Measurements from ENCODE around the gene MAGI2.

The MAGI2 gene

GRCh38 chr7:78642751-78643150 lies 810.7 kb downstream of the MAGI2 start:
- Histone ChIP-seq H3F3A (ENCODE audit: control insufficient read depth, insufficient read depth) (no peaks in the 10 kb centered on the region), H3K9me2 (replicated peaks; ENCODE audit: control insufficient read depth, low read length) (no peaks in the 10 kb centered on the region), H3K79me2 (ENCODE audit: control insufficient read depth, low read length) (no peaks in the 10 kb centered on the region), H3K4me3 (ENCODE audit: low read length) (no peak overlapping the region), H3K4me1 (ENCODE audit: control insufficient read depth, low read length) (no peaks in the 10 kb centered on the region), H3K27ac (ENCODE audit: low read depth, low read length) (no peak overlapping the region), H3K27me3 (ENCODE audit: control insufficient read depth, low read length) (no peaks in the 10 kb centered on the region), H3K36me3 (ENCODE audit: control insufficient read depth, low read length) (no peaks in the 10 kb centered on the region), H4K20me1 (ENCODE audit: control insufficient read depth, insufficient read depth, low read depth, low read length) (no peaks in the 10 kb centered on the region), H3K4me2 (ENCODE audit: low read length) (no peak overlapping the region), H3K9me3 (ENCODE audit: control insufficient read depth, insufficient read depth, low read length) (no peaks in the 10 kb centered on the region)
- TF ChIP-seq EZH2phosphoT487 (IDR thresholded peaks at IDR 0.05; ENCODE audit: borderline replicate concordance, low read length) (no peak), CTCF (IDR thresholded peaks at IDR 0.05; ENCODE audit: low read depth, low read length, poor library complexity, severe bottlenecking) (no peak)

- Histone ChIP-seq H3K4me2 (ENCODE audit: low read length) (no peak overlapping the region), H3K27ac (ENCODE audit: low read depth, low read length) (no peak overlapping the region), H3K9me3 (ENCODE audit: control insufficient read depth, insufficient read depth, low read length) (no peaks in the 10 kb centered on the region), H3K9me2 (replicated peaks; ENCODE audit: control insufficient read depth, low read length) (no peaks in the 10 kb centered on the region), H3F3A (ENCODE audit: control insufficient read depth, insufficient read depth) (no peaks in the 10 kb centered on the region), H3K36me3 (ENCODE audit: control insufficient read depth, low read length) (no peaks in the 10 kb centered on the region), H3K4me1 (ENCODE audit: control insufficient read depth, low read length) (no peaks in the 10 kb centered on the region), H3K27me3 (ENCODE audit: control insufficient read depth, low read length) (no peaks in the 10 kb centered on the region), H3K79me2 (ENCODE audit: control insufficient read depth, low read length) (no peaks in the 10 kb centered on the region), H4K20me1 (ENCODE audit: control insufficient read depth, insufficient read depth, low read depth, low read length) (no peaks in the 10 kb centered on the region), H3K4me3 (ENCODE audit: low read length) (no peak overlapping the region)
- no peak for TF ChIP-seq EZH2phosphoT487 (IDR thresholded peaks at IDR 0.05; ENCODE audit: borderline replicate concordance, low read length)
- no peak for TF ChIP-seq CTCF (IDR thresholded peaks at IDR 0.05; ENCODE audit: low read depth, low read length, poor library complexity, severe bottlenecking)
Observed at GRCh38 chr7:78638364-78638763, 815.1 kb downstream of the MAGI2 start.

- Histone ChIP-seq H3K36me3 (ENCODE audit: control insufficient read depth, low read length) (no peaks in the 10 kb centered on the region), H3K4me1 (ENCODE audit: control insufficient read depth, low read length) (no peaks in the 10 kb centered on the region), H3K4me3 (ENCODE audit: low read length) (no peak overlapping the region), H3K27ac (ENCODE audit: low read depth, low read length) (no peak overlapping the region), H4K20me1 (ENCODE audit: control insufficient read depth, insufficient read depth, low read depth, low read length) (no peaks in the 10 kb centered on the region), H3K9me3 (ENCODE audit: control insufficient read depth, insufficient read depth, low read length) (no peaks in the 10 kb centered on the region), H3K4me2 (ENCODE audit: low read length) (no peak overlapping the region), H3K27me3 (ENCODE audit: control insufficient read depth, low read length) (no peaks in the 10 kb centered on the region), H3F3A (ENCODE audit: control insufficient read depth, insufficient read depth) (no peaks in the 10 kb centered on the region), H3K79me2 (ENCODE audit: control insufficient read depth, low read length) (no peaks in the 10 kb centered on the region), H3K9me2 (replicated peaks; ENCODE audit: control insufficient read depth, low read length) (no peaks in the 10 kb centered on the region)
- TF ChIP-seq CTCF (IDR thresholded peaks at IDR 0.05; ENCODE audit: low read depth, low read length, poor library complexity, severe bottlenecking) = no peak
- TF ChIP-seq EZH2phosphoT487 (IDR thresholded peaks at IDR 0.05; ENCODE audit: borderline replicate concordance, low read length) = no peak
Observed at GRCh38 chr7:78636727-78637126, 816.7 kb downstream of the MAGI2 start.
